IMR-90 (cell line): ENCODE measurements around the gene PCDHGA4. TPM values are rescaled to one million over a fixed set of nuclear protein-coding genes. Genes with fewer than 3 reads are reported as not detected.
"Not testable (repeated sequence)": the region's sequence is repeated elsewhere in the genome, so short reads cannot be mapped to it uniquely, and the experiment has no call there.

Experiments
- ATAC-seq: fragments of 200-7000 bp; cut with Tn5 transposase; 2 replicates; pipeline ENCODE4 v1.9.1; 2020; ENCODE audit warnings: low read depth, mild to moderate bottlenecking, moderate library complexity
- BruUV-seq: library from RNA; stranded (reverse); fragments of 400-500 nt; replicated peaks from 2 replicates; lab custom pipeline; 2021; lab: Mats Ljungman, UMichigan
- CTCF ChIA-PET: fragments of 300-600 bp; formaldehyde crosslinking; extraction: SDS; loops from one replicate; lab custom pipeline; 2021; ENCODE audit warnings: antibody characterized with exemption; lab: Yijun Ruan, JAX
- POLR2A ChIA-PET: fragments of 300-600 bp; sonication (Branson Sonifier 250); formaldehyde crosslinking; loops from one replicate; lab custom pipeline; 2022; ENCODE audit warnings: antibody characterized with exemption; ENCODE audit not compliant: unreplicated experiment; lab: Charles Lee
- DNase-seq: peaks from one replicate; pipeline ENCODE4 v3.0.0; 2013
- H2AFZ ChIP-seq: replicated peaks from 2 replicates; pipeline ENCODE3; 2013; ENCODE audit warnings: low read length, mild to moderate bottlenecking; ENCODE audit not compliant: poor library complexity
- H2AK5ac ChIP-seq: 2 replicates; pipeline ENCODE4 v1.6.1; 2013; ENCODE audit warnings: low read depth, low read length, inconsistent platforms
- H2AK9ac ChIP-seq: replicated peaks from 2 replicates; pipeline ENCODE3; 2013; ENCODE audit warnings: mild to moderate bottlenecking, low read depth, low read length, moderate library complexity; ENCODE audit not compliant: poor library complexity
- H2BK120ac ChIP-seq: 2 replicates; pipeline ENCODE4 v1.6.1; 2013; ENCODE audit warnings: low read depth, low read length, inconsistent platforms
- H2BK15ac ChIP-seq: 3 replicates; pipeline ENCODE4 v1.6.1; 2013; ENCODE audit warnings: low read depth, low read length, inconsistent platforms
- H2BK20ac ChIP-seq: 2 replicates; pipeline ENCODE4 v1.6.1; 2013; ENCODE audit warnings: low read depth, mild to moderate bottlenecking, inconsistent platforms, low read length, moderate library complexity
- H2BK5ac ChIP-seq: 2 replicates; pipeline ENCODE4 v1.6.1; 2013; ENCODE audit warnings: mild to moderate bottlenecking, low read depth, low read length, inconsistent platforms; ENCODE audit not compliant: poor library complexity, severe bottlenecking
- H3K14ac ChIP-seq: replicated peaks from 2 replicates; pipeline ENCODE4 v1.6.1; 2013; ENCODE audit warnings: low read depth, low read length, inconsistent platforms
- H3K18ac ChIP-seq: 2 replicates; pipeline ENCODE4 v1.6.1; 2013; ENCODE audit warnings: low read depth, low read length, control low read depth
- H3K23ac ChIP-seq: 2 replicates; pipeline ENCODE4 v1.6.1; 2013; ENCODE audit warnings: low read depth, low read length, inconsistent platforms
- H3K27ac ChIP-seq: 2 replicates; pipeline ENCODE4 v1.5.1; 2013; ENCODE audit warnings: mild to moderate bottlenecking, control low read depth, low read length; ENCODE audit not compliant: insufficient read depth
- H3K27me3 ChIP-seq: 2 replicates; pipeline ENCODE4 v1.6.1; 2013; ENCODE audit warnings: low read length; ENCODE audit not compliant: control insufficient read depth, insufficient read depth
- H3K36me3 ChIP-seq: 2 replicates; pipeline ENCODE4 v1.6.1; 2013; ENCODE audit warnings: low read length, mixed read lengths; ENCODE audit not compliant: control insufficient read depth, insufficient read depth
- H3K4ac ChIP-seq: 2 replicates; pipeline ENCODE4 v1.6.1; 2013; ENCODE audit warnings: low read depth, low read length, inconsistent platforms
- H3K4me1 ChIP-seq: 2 replicates; pipeline ENCODE4 v1.6.1; 2013; ENCODE audit warnings: low read length, mixed read lengths; ENCODE audit not compliant: control insufficient read depth, insufficient read depth
- H3K4me2 ChIP-seq: 2 replicates; pipeline ENCODE4 v1.6.1; 2013; ENCODE audit warnings: low read depth, mild to moderate bottlenecking, control low read depth, low read length, moderate library complexity
- H3K4me3 ChIP-seq: 2 replicates; pipeline ENCODE4 v1.5.1; 2013; ENCODE audit warnings: low read depth, mild to moderate bottlenecking, control low read depth, low read length, moderate library complexity; ENCODE audit not compliant: insufficient read depth
- H3K56ac ChIP-seq: 2 replicates; pipeline ENCODE4 v1.6.1; 2013; ENCODE audit warnings: low read length, inconsistent platforms; ENCODE audit not compliant: insufficient read depth; ENCODE audit errors: extremely low read depth
- H3K79me1 ChIP-seq, 2 experiments: 2 replicates each; pipeline ENCODE4 v1.6.1; 2013; ENCODE audit warnings: low read length in 2 of 2, inconsistent platforms in 1 of 2, low read depth in 1 of 2
- H3K9ac ChIP-seq: 2 replicates; pipeline ENCODE4 v1.6.1; 2013; ENCODE audit warnings: low read depth, low read length, control low read depth
- H3K9me1 ChIP-seq: 2 replicates; pipeline ENCODE4 v1.6.1; 2013; ENCODE audit warnings: low read length, inconsistent platforms; ENCODE audit not compliant: insufficient read depth
- H3K9me3 ChIP-seq: 2 replicates; pipeline ENCODE4 v1.6.1; 2013; ENCODE audit warnings: low read length; ENCODE audit not compliant: control insufficient read depth, insufficient read depth
- H4K20me1 ChIP-seq: 2 replicates; pipeline ENCODE4 v1.6.1; 2013; ENCODE audit warnings: low read length, inconsistent platforms; ENCODE audit not compliant: insufficient read depth
- H4K5ac ChIP-seq: 2 replicates; pipeline ENCODE4 v1.6.1; 2013; ENCODE audit warnings: mild to moderate bottlenecking, low read depth, low read length, control low read depth
- H4K8ac ChIP-seq, 2 experiments: 2 replicates each; pipeline ENCODE4 v1.6.1; 2013; ENCODE audit warnings: low read depth in 2 of 2, low read length in 2 of 2, control low read depth in 1 of 2, inconsistent platforms in 1 of 2
- H4K91ac ChIP-seq: 2 replicates; pipeline ENCODE4 v1.6.1; 2013; ENCODE audit warnings: low read depth, low read length, inconsistent platforms; ENCODE audit not compliant: insufficient read depth
- BHLHE40 ChIP-seq: fragments of 150-350 bp; IDR thresholded peaks from 2 replicates; pipeline ENCODE4 v1.6.1; 2016; ENCODE audit warnings: mild to moderate bottlenecking, low read depth, low read length
- CHD1 ChIP-seq: IDR thresholded peaks from 2 replicates; pipeline ENCODE4 v1.6.1; 2012; ENCODE audit warnings: low read depth, low read length, improper control_type of control experiment
- FOS ChIP-seq: fragments of 150-350 bp; IDR thresholded peaks from 2 replicates; pipeline ENCODE4 v1.6.1; 2016; ENCODE audit warnings: low read depth, low read length
- MAZ ChIP-seq: IDR thresholded peaks from 2 replicates; pipeline ENCODE4 v1.6.1; 2012; ENCODE audit warnings: low read depth, mild to moderate bottlenecking, low read length, improper control_type of control experiment, moderate library complexity, borderline replicate concordance
- NFE2L2 ChIP-seq: fragments of 150-350 bp; IDR thresholded peaks from 2 replicates; pipeline ENCODE4 v1.6.1; 2016; ENCODE audit warnings: low read depth, mild to moderate bottlenecking, low read length
- POLR2A ChIP-seq: IDR thresholded peaks from 2 replicates; pipeline ENCODE4 v1.6.1; 2012; ENCODE audit warnings: mild to moderate bottlenecking, low read depth, low read length
- RCOR1 ChIP-seq: IDR thresholded peaks from 2 replicates; pipeline ENCODE4 v1.6.1; 2012; ENCODE audit warnings: mild to moderate bottlenecking, low read length, improper control_type of control experiment; ENCODE audit not compliant: insufficient replicate concordance
- RFX5 ChIP-seq: IDR thresholded peaks from 2 replicates; pipeline ENCODE4 v1.8.0; 2012; ENCODE audit warnings: low read depth, mild to moderate bottlenecking, low read length, moderate library complexity
- WGBS, 2 experiments: methylation state at CpG; one replicate each; pipeline versions ENCODE4 v1.1.5 to v1.1.7; 2013; ENCODE audit warnings: missing lambda C conversion rate in 2 of 2; ENCODE audit not compliant: insufficient read length in 1 of 2; ENCODE audit errors: extremely low coverage in 2 of 2; 5-methylcytosine and 5-hydroxymethylcytosine counted together
- dilution Hi-C: fragments of 300-500 bp; cut with HindIII; formaldehyde crosslinking; loops from one replicate; pipeline ENCODE4 v1.14.3; 2018; ENCODE audit warnings: low sequenced_read_pairs; ENCODE audit not compliant: unreplicated experiment
- in situ Hi-C: fragments of 300-500 bp; cut with MboI; formaldehyde crosslinking; loops from 3 replicates; pipeline ENCODE4 v1.14.3; 2019; ENCODE audit warnings: low sequenced_read_pairs, inconsistent platforms, mixed read lengths
- intact Hi-C: fragments of 100-400 bp; cut with micrococcal nuclease; formaldehyde crosslinking; loops from 2 replicates; pipeline ENCODE4 v1.10.0; 2022
- polyA plus RNA-seq, 3 experiments: library from polyadenylated mRNA; depleted of rRNA; stranded (reverse); fragments of >200 nt; gene quantifications; 2 replicates each; pipeline ENCODE4 v1.2.3, GENCODE V29; 2012; ENCODE audit warnings: low replicate concordance in 1 of 3
- total RNA-seq: library from RNA; depleted of rRNA; stranded (reverse); fragments of >200 nt; gene quantifications from 2 replicates; pipeline ENCODE4 v1.2.3, GENCODE V29; 2012

PCDHGA4 gene
- total and polyA plus RNA-seq, 2 of the 4 experiments (the other 2 are of a cell fraction): 3.5 to 5.4 TPM

- in situ Hi-C loops: no loop called here
- H3K18ac ChIP-seq: no peak overlapping the region
Observed at GRCh38 chr5:141393267-141393666, 38.4 kb downstream of the PCDHGA4 start.

GRCh38 chr5:141394401-141395187 lies 39.8 kb downstream of the PCDHGA4 start:
- ATAC-seq, intact Hi-C loops, H3K79me1 ChIP-seq, H2BK5ac ChIP-seq, H2BK20ac ChIP-seq, H3K18ac ChIP-seq, H2AK9ac ChIP-seq, H3K9ac ChIP-seq, H3K56ac ChIP-seq, H2AK5ac ChIP-seq, DNase-seq, H4K8ac ChIP-seq, POLR2A ChIA-PET, H4K20me1 ChIP-seq, BruUV-seq, H3K4ac ChIP-seq, H2BK120ac ChIP-seq, H3K9me1 ChIP-seq, H4K5ac ChIP-seq, in situ Hi-C loops, H2BK15ac ChIP-seq, H3K4me3 ChIP-seq, H4K91ac ChIP-seq, H3K27me3 ChIP-seq, H3K23ac ChIP-seq, H3K27ac ChIP-seq, H3K14ac ChIP-seq, dilution Hi-C loops, H2AFZ ChIP-seq, H3K4me2 ChIP-seq, H3K4me1 ChIP-seq: not testable (repeated sequence)
- CTCF ChIA-PET: interaction anchor here (0.6 kb wide), 1 partner anchor 202 kb away, joined by 3 read pairs; no protein-coding TSS in a partner anchor
- WGBS, 2 experiments: 30% methylated on average over 2 of the region's 53 CpGs; no CpG with 5 or more reads in 1 of the 2 experiments
- peaks cover 23% of the 10 kb centered on the region for H3K36me3 ChIP-seq
- H3K9me3 ChIP-seq: peaks cover 46% of the 10 kb centered on the region

More at GRCh38 chr5:141393267-141393666, 38.4 kb downstream of the PCDHGA4 start:
- ChIA-PET POLR2A (no interaction called here), CTCF (no interaction called here)
- Histone ChIP-seq H3K9ac (no peak overlapping the region), H3K4me3 (no peak overlapping the region), H2AK9ac (no peak overlapping the region), H2BK5ac (no peak overlapping the region), H3K36me3 (peaks cover 24% of the 10 kb centered on the region), H4K8ac (no peak overlapping the region), H3K9me1 (no peaks in the 10 kb centered on the region), H3K56ac (no peak overlapping the region), H3K4me2 (no peak overlapping the region), H2BK120ac (no peak overlapping the region), H3K79me1 (peaks cover 5 to 7% of the 10 kb centered on the region in 2 experiments; a peak in 3 of 4 replicates), H3K14ac (no peak overlapping the region), H4K5ac (no peak overlapping the region), H2AFZ (no peak overlapping the region), H3K27me3 (no peaks in the 10 kb centered on the region), H3K27ac (no peak overlapping the region), H4K91ac (no peak overlapping the region), H2AK5ac (no peak overlapping the region), H3K23ac (no peak overlapping the region), H3K4me1 (peaks cover 1% of the 10 kb centered on the region; the same call in 1 of the 2 replicates), H3K9me3 (peaks cover 48% of the 10 kb centered on the region), H3K4ac (no peak overlapping the region), H2BK20ac (no peak overlapping the region), H2BK15ac (no peak overlapping the region), H4K20me1 (no peaks in the 10 kb centered on the region)
- TF ChIP-seq RCOR1 (no peak), POLR2A (no peak), NFE2L2 (no peak), FOS (no peak), RFX5 (no peak), MAZ (no peak), BHLHE40 (no peak), CHD1 (no peak)
- no TSS peak for BruUV-seq
- ATAC-seq (no peak), DNase-seq (no peak)
- dilution Hi-C loops (no loop called here), intact Hi-C loops (no loop called here)
- 47% methylated on average over 13 of the region's 21 CpGs; no CpG with 5 or more reads in 1 of the 2 experiments for WGBS, 2 experiments
